Kidney (tissue), 14 donors: Measurements from ENCODE around the gene CACNA1F. TPM values are rescaled to one million over a fixed set of nuclear protein-coding genes. Genes with fewer than 3 reads are reported as not detected.

ENCODE experiments used
- DNase-seq, 5 donors: peaks; one replicate each; pipeline ENCODE4 v3.0.0-alpha.2; 2013 to 2020
- FAIRE-seq: peaks from 2 replicates; lab custom pipeline; 2012; peaks lifted over from hg19 to GRCh38; lab: Jason Lieb, UNC
- H3K27ac ChIP-seq, 2 donors: one replicate each; pipeline ENCODE4 v1.7.0; 2013; ENCODE audit warnings: low read depth in 2 of 2, low read length in 2 of 2, inconsistent platforms in 1 of 2
- H3K27me3 ChIP-seq: one replicate; pipeline ENCODE4 v1.7.1; 2013; ENCODE audit warnings: low read length, inconsistent platforms; ENCODE audit not compliant: control insufficient read depth, insufficient read depth
- H3K36me3 ChIP-seq, 3 donors: one replicate each; pipeline versions ENCODE4 v1.7.0 to v1.7.1; 2013; ENCODE audit warnings: low read length in 3 of 3, control low read depth in 1 of 3, inconsistent platforms in 1 of 3; ENCODE audit not compliant: insufficient read depth in 3 of 3, control insufficient read depth in 2 of 3
- H3K4me1 ChIP-seq, 3 donors: one replicate each; pipeline versions ENCODE4 v1.7.0 to v1.7.1; 2013; ENCODE audit warnings: low read length in 3 of 3, inconsistent platforms in 1 of 3, low read depth in 1 of 3; ENCODE audit not compliant: control insufficient read depth in 2 of 3, insufficient read depth in 2 of 3
- H3K4me3 ChIP-seq, 3 donors: one replicate each; pipeline versions ENCODE4 v1.7.0 to v1.8.1; 2013; ENCODE audit warnings: low read length in 3 of 3, control low read depth in 1 of 3, inconsistent platforms in 1 of 3
- H3K9ac ChIP-seq, 3 donors: one replicate each; pipeline versions ENCODE4 v1.7.0 to v1.7.1; 2013; ENCODE audit warnings: low read length in 3 of 3, control low read depth in 1 of 3, inconsistent platforms in 1 of 3
- H3K9me3 ChIP-seq, 3 donors: one replicate each; pipeline versions ENCODE4 v1.7.0 to v1.7.1; 2013; ENCODE audit warnings: low read length in 3 of 3, control low read depth in 1 of 3, inconsistent platforms in 1 of 3; ENCODE audit not compliant: control insufficient read depth in 2 of 3, insufficient read depth in 1 of 3
- CTCF ChIP-seq: IDR thresholded peaks from 3 replicates; pipeline ENCODE4 v1.5.1; 2012; ENCODE audit warnings: mild to moderate bottlenecking, moderate library complexity, borderline replicate concordance; ENCODE audit not compliant: insufficient read depth; ENCODE audit errors: extremely low read depth
- intact Hi-C: fragments of 100-400 bp; cut with DNase I; formaldehyde crosslinking; loops from one replicate; pipeline ENCODE4 v1.11.1; 2022
- polyA plus RNA-seq: library from polyadenylated mRNA; stranded (reverse); fragments of 350-450 nt; fragmentation: Illumina TruSeq; extraction: RNeasy Lipid Tissue Mini Kit (QIAGEN cat#74804); gene quantifications from one replicate; pipeline ENCODE4 v1.2.3, GENCODE V29; 2014; ENCODE audit warnings: low read depth, low replicate concordance; ENCODE audit not compliant: insufficient read depth
- total RNA-seq: library from RNA; stranded (reverse); fragmentation: NEBNext Ultra II Directional; extraction: Animal tissue kit (Norgen Biotek cat#: 25700); gene quantifications from one replicate; pipeline ENCODE4 v1.2.1, GENCODE V29; 2021
- donor health status: control.
- donor health status: control.
- donor health status: control.
- donor health status: control.
- donor health status: control.
- donor health status: DM: yes; HTN: yes; CAD: no.
- donor health status: Normal renal cell carcinoma (clear cell type).

The CACNA1F gene
- total and polyA plus RNA-seq, 2 donors from 2014 or later = 0.15 to 0.25 TPM

- intact Hi-C loops = no loop called here
- Histone ChIP-seq H3K36me3 (no peaks in the 10 kb centered on the region), H3K9ac (no peak overlapping the region), H3K27me3 (no peaks in the 10 kb centered on the region), H3K4me3 (no peak overlapping the region), H3K4me1 (peaks cover 0 to 5% (median 0%) of the 10 kb centered on the region in 3 donors), H3K27ac (no peak overlapping the region), H3K9me3 (no peaks in the 10 kb centered on the region)
- no peak for FAIRE-seq
- no peak for DNase-seq
- no peak for TF ChIP-seq CTCF
Measured at GRCh38 chrX:49187526-49187925, 45.6 kb downstream of the CACNA1F start.

GRCh38 chrX:49187028-49187394 is 46.1 kb downstream of the CACNA1F start:
- H3K36me3 ChIP-seq = no peaks in the 10 kb centered on the region
- no peak for TF ChIP-seq CTCF
- DNase-seq (peak in 2 of 5 donors; percentile 15 to 22), FAIRE-seq (no peak)
- no peaks in the 10 kb centered on the region for H3K9me3 ChIP-seq
- H3K4me1 ChIP-seq = peaks cover 0 to 5% (median 0%) of the 10 kb centered on the region in 3 donors
- no peaks in the 10 kb centered on the region for H3K27me3 ChIP-seq
- no peak overlapping the region for H3K4me3 ChIP-seq
- no peak overlapping the region for H3K9ac ChIP-seq
- peak overlapping the region in 1 of 2 donors; percentile 86 for H3K27ac ChIP-seq
- intact Hi-C loops = no loop called here

- H3K27me3 ChIP-seq = no peaks in the 10 kb centered on the region
- H3K4me3 ChIP-seq = peak within 1 kb of the TSS; percentile 12 to 63 (median 58)
- peak within 1 kb of the TSS in 2 of 3 donors; percentile 32 to 61 for H3K9ac ChIP-seq
- intact Hi-C loops = no loop called here
- DNase-seq = peak; percentile 67 to 95 (median 85)
- peak within 1 kb of the TSS; percentile 74 to 86 for H3K27ac ChIP-seq
- peaks cover 0 to 5% (median 0%) of the 10 kb centered on the region in 3 donors for H3K4me1 ChIP-seq
- H3K9me3 ChIP-seq = no peaks in the 10 kb centered on the region
- TF ChIP-seq CTCF = no peak
- H3K36me3 ChIP-seq = no peaks in the 10 kb centered on the region
- FAIRE-seq = no peak
Measured at GRCh38 chrX:49186125-49187027, 46.8 kb downstream of the CACNA1F start, which contains the start of gene PRICKLE3. PRICKLE3 (minus strand) TSS chrX:49186373; CDS start chrX:49186297, 76 bp downstream.
